ENCODE measurements around the gene CXorf65.

CXorf65 gene

DNA sequence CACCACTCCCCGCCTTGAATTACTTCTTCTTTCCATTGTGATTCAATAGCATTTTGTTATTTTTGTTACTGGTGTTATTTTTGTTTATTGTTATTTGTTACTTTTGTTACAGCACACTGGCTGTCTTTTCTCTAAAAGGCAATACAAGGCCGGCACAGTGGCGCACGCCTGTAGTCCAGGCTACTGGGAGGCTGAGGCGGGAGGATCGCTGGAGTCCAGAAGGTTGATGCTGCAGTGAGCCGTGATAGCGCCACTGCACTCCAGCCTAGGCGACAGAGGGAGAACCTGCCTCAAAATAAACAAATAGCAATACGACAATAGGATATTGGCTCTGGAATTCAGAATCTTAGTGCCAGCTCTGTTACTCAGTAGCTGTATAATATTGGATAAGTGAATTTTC is 10.8 kb upstream of the CXorf65 start:
- no peak overlapping the region for H3K27ac ChIP-seq
- TF ChIP-seq CTCF (IDR thresholded peaks at IDR 0.05) (no peak), ZFX (IDR thresholded peaks at IDR 0.05; ENCODE audit: borderline replicate concordance) (no peak)

- TF ChIP-seq CTCF (IDR thresholded peaks at IDR 0.05) = no peak
- TF ChIP-seq ZFX (IDR thresholded peaks at IDR 0.05; ENCODE audit: borderline replicate concordance) = no peak
- H3K27ac ChIP-seq = no peak overlapping the region
Measured at GRCh38 chrX:71111921-71112431, 5.4 kb upstream of the CXorf65 start.

- TF ChIP-seq ZFX (IDR thresholded peaks at IDR 0.05; ENCODE audit: borderline replicate concordance) (no peak), CTCF (IDR thresholded peaks at IDR 0.05) (no peak)
- H3K27ac ChIP-seq = no peak within 1 kb of the TSS
Measured at GRCh38 chrX:71111141-71111843, 4.8 kb upstream of the CXorf65 start, which contains the start of gene IL2RG. Gene IL2RG (minus strand): TSS chrX:71111577. CDS start chrX:71111539, 38 bp downstream.

GRCh38 chrX:71109051-71109450 is 2.5 kb upstream of the CXorf65 start:
- TF ChIP-seq CTCF (IDR thresholded peaks at IDR 0.05) (no peak), ZFX (IDR thresholded peaks at IDR 0.05; ENCODE audit: borderline replicate concordance) (no peak)
- no peak overlapping the region for H3K27ac ChIP-seq

DNA sequence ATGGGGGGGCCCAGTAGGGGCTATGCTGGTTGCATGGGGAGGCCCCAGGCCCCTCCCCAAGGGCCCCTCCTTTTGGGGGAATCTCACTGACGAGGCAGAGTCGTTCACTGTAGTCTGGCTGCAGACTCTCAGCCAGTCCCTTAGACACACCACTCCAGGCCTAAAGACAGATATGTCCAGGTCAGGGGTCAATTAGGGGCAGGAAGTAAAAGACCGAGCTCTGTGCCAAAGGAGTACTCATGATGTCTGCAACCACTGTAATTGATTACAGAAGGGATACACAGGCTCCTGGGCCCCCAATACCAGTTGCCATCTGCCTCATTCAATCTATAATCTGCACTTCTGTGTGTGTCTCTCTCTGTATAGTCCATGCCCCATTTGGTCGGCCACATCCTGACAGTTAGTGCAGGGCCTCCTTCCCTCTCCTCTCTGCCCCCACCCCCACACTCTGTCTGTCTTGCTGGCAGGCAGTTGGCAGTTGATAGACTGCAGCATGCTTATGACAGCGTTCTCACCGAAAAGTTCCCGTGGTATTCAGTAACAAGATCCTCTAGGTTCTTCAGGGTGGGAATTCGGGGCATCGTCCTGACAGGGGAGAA is 1.3 kb upstream of the CXorf65 start:
- TF ChIP-seq CTCF (IDR thresholded peaks at IDR 0.05) (no peak), ZFX (IDR thresholded peaks at IDR 0.05; ENCODE audit: borderline replicate concordance) (no peak)
- H3K27ac ChIP-seq = no peak overlapping the region

DNA sequence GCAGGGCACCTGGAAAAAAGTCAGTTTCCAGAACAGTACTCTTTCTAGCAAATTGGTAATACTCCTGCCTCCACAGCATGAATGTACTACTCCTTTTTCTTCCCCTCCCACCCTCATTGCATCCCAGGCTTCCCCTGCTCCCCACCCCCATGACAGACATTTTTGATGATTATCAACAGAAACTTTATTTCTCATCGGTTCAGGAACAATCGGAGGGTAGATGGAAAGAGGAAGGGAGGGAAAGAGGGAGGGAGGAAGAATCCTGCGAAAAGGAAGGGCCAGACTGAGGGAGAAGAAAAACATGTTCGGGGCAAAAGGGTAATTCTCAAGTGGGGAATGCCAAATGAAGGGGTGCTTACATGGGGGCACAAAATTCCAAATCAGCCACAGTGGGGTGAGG is 705 bp upstream of the CXorf65 start:
- TF ChIP-seq CTCF (IDR thresholded peaks at IDR 0.05) (no peak), ZFX (IDR thresholded peaks at IDR 0.05; ENCODE audit: borderline replicate concordance) (no peak)
- no peak overlapping the region for H3K27ac ChIP-seq

- no peak overlapping the region for H3K27ac ChIP-seq
- TF ChIP-seq ZFX (IDR thresholded peaks at IDR 0.05; ENCODE audit: borderline replicate concordance) (no peak), CTCF (IDR thresholded peaks at IDR 0.05) (no peak)
Measured at GRCh38 chrX:71105628-71106027, 912 bp downstream of the CXorf65 start.

Data from 22Rv1 (cell line).